SK-N-SH treated with all-trans-retinoic acid at 6 μM for 48 hours (cell line): Measurements from ENCODE around the gene BRINP3.

Experiments
- ATAC-seq: fragments of 200-7000 bp; cut with Tn5 transposase; 3 replicates; pipeline ENCODE4 v1.9.1; 2020; ENCODE audit warnings: mild to moderate bottlenecking, moderate library complexity
- ARNTL ChIP-seq: fragments of 450-650 bp; formaldehyde crosslinking; IDR thresholded peaks from 2 replicates; pipeline ENCODE4 v1.5.0; 2020; ENCODE audit warnings: low read depth, mild to moderate bottlenecking, moderate library complexity, borderline replicate concordance
- BACH2 ChIP-seq: fragments of 250-450 bp; sonication (Bioruptor Pico); IDR thresholded peaks from 2 replicates; pipeline ENCODE4 v1.9.0; 2021; ENCODE audit warnings: mild to moderate bottlenecking, borderline replicate concordance
- CREB5 ChIP-seq: fragments of 250-450 bp; sonication (Bioruptor Pico); IDR thresholded peaks from 2 replicates; pipeline ENCODE4 v1.5.1; 2020; ENCODE audit warnings: low read depth, mild to moderate bottlenecking, moderate library complexity
- CSDC2 ChIP-seq: fragments of 250-450 bp; sonication (Bioruptor Pico); IDR thresholded peaks from 2 replicates; pipeline ENCODE4 v1.5.0; 2020; ENCODE audit warnings: mild to moderate bottlenecking, moderate library complexity
- CSRNP3 ChIP-seq: fragments of 250-450 bp; sonication (Bioruptor Pico); IDR thresholded peaks from 2 replicates; pipeline ENCODE4 v1.5.1; 2021; ENCODE audit warnings: mild to moderate bottlenecking, moderate library complexity
- GLIS3 ChIP-seq: fragments of 250-450 bp; sonication (Bioruptor Pico); IDR thresholded peaks from 2 replicates; pipeline ENCODE4 v1.5.0; 2020; ENCODE audit warnings: mild to moderate bottlenecking, moderate library complexity
- ISL1 ChIP-seq: fragments of 250-450 bp; sonication (Bioruptor Pico); IDR thresholded peaks from 2 replicates; pipeline ENCODE4 v2.1.2; 2022; ENCODE audit warnings: mild to moderate bottlenecking, moderate library complexity
- POU6F1 ChIP-seq: fragments of 250-450 bp; sonication (Bioruptor Pico); IDR thresholded peaks from 2 replicates; pipeline ENCODE4 v1.8.0; 2021; ENCODE audit warnings: low read depth, mild to moderate bottlenecking, moderate library complexity, borderline replicate concordance
- PPARA ChIP-seq: fragments of 250-450 bp; sonication (Bioruptor Pico); IDR thresholded peaks from 2 replicates; pipeline ENCODE4 v1.5.0; 2020; ENCODE audit warnings: mild to moderate bottlenecking, borderline replicate concordance
- SNAI2 ChIP-seq: fragments of 250-450 bp; sonication (Bioruptor Pico); IDR thresholded peaks from 2 replicates; pipeline ENCODE4 v1.5.0; 2020; ENCODE audit warnings: mild to moderate bottlenecking, moderate library complexity
- TCF4 ChIP-seq: fragments of 250-450 bp; sonication (Bioruptor Pico); IDR thresholded peaks from 2 replicates; pipeline ENCODE4 v1.8.0; 2021; ENCODE audit warnings: mild to moderate bottlenecking, moderate library complexity, borderline replicate concordance
- TOX ChIP-seq: fragments of 250-450 bp; sonication (Bioruptor Pico); IDR thresholded peaks from 2 replicates; pipeline ENCODE4 v1.8.0; 2021; ENCODE audit warnings: mild to moderate bottlenecking, moderate library complexity, borderline replicate concordance
- TSHZ2 ChIP-seq: fragments of 250-450 bp; sonication (Bioruptor Pico); IDR thresholded peaks from 2 replicates; pipeline ENCODE4 v1.5.0; 2020; ENCODE audit warnings: mild to moderate bottlenecking, moderate library complexity
- ZC3H10 ChIP-seq: fragments of 250-450 bp; sonication (Bioruptor Pico); IDR thresholded peaks from 2 replicates; pipeline ENCODE4 v1.5.1; 2021; ENCODE audit warnings: mild to moderate bottlenecking, moderate library complexity
- ZFP3 ChIP-seq: fragments of 250-450 bp; sonication (Bioruptor Pico); IDR thresholded peaks from 2 replicates; pipeline ENCODE4 v1.5.0; 2020; ENCODE audit warnings: mild to moderate bottlenecking, moderate library complexity
- ZFP30 ChIP-seq: fragments of 450-650 bp; formaldehyde crosslinking; IDR thresholded peaks from 2 replicates; pipeline ENCODE4 v1.5.0; 2022; ENCODE audit warnings: mild to moderate bottlenecking, moderate library complexity
- ZNF565 ChIP-seq: fragments of 450-650 bp; formaldehyde crosslinking; conservative IDR thresholded peaks from 2 replicates; pipeline ENCODE4 v1.5.0; 2020; ENCODE audit warnings: low read depth, mild to moderate bottlenecking, moderate library complexity
- ZNF70 ChIP-seq: fragments of 450-650 bp; formaldehyde crosslinking; IDR thresholded peaks from 2 replicates; pipeline ENCODE4 v1.5.0; 2020; ENCODE audit warnings: mild to moderate bottlenecking, moderate library complexity
- ZNF8 ChIP-seq: fragments of 450-650 bp; formaldehyde crosslinking; IDR thresholded peaks from 2 replicates; pipeline ENCODE4 v1.5.0; 2020; ENCODE audit warnings: mild to moderate bottlenecking, moderate library complexity

The BRINP3 gene

GRCh38 chr1:190497565-190497964, 19.9 kb upstream of the BRINP3 start:
- no peak for ATAC-seq
- TF ChIP-seq ZC3H10 (CRISPR knock-in tag) (no peak), ZNF70 (CRISPR knock-in tag) (no peak), CSDC2 (no peak), ZNF565 (CRISPR knock-in tag) (no peak), TCF4 (CRISPR knock-in tag) (no peak), ZNF8 (CRISPR knock-in tag) (no peak), TOX (no peak), SNAI2 (CRISPR knock-in tag) (no peak), CREB5 (CRISPR knock-in tag) (no peak), TSHZ2 (CRISPR knock-in tag) (no peak), POU6F1 (CRISPR knock-in tag) (no peak), ZFP3 (CRISPR knock-in tag) (no peak), PPARA (CRISPR knock-in tag) (no peak), GLIS3 (CRISPR knock-in tag) (no peak)

- ATAC-seq: no peak
- TF ChIP-seq ZC3H10 (CRISPR knock-in tag): no peak
- no peak for TF ChIP-seq CSRNP3
- no peak for TF ChIP-seq GLIS3 (CRISPR knock-in tag)
- no peak for TF ChIP-seq ARNTL (CRISPR knock-in tag)
- TF ChIP-seq ZNF70 (CRISPR knock-in tag): no peak
- no peak for TF ChIP-seq CREB5 (CRISPR knock-in tag)
- no peak for TF ChIP-seq TOX
- TF ChIP-seq POU6F1 (CRISPR knock-in tag): no peak
- no peak for TF ChIP-seq SNAI2 (CRISPR knock-in tag)
- no peak for TF ChIP-seq BACH2
- no peak for TF ChIP-seq TSHZ2 (CRISPR knock-in tag)
- TF ChIP-seq TCF4 (CRISPR knock-in tag): no peak
- no peak for TF ChIP-seq PPARA (CRISPR knock-in tag)
- TF ChIP-seq ZFP30 (CRISPR knock-in tag): no peak
- no peak for TF ChIP-seq ISL1 (CRISPR knock-in tag)
Observed at GRCh38 chr1:190494451-190494850, 16.8 kb upstream of the BRINP3 start.
